Measurements from ENCODE around the gene USB1.

Gene USB1

DNA sequence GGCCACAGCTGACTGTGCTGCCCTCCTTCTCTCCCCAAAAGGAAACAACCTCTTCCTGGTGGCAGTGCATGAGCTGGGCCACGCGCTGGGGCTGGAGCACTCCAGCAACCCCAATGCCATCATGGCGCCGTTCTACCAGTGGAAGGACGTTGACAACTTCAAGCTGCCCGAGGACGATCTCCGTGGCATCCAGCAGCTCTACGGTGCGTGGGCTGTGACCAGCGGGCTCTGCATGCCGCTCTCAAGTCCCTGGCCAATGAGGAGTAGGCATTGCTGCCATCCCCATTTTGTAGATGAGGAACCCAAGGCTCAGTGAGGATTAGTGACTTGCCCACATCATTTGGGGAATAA, 39.3 kb downstream of the USB1 start:
- ChIA-PET POLR2A (no interaction called here), CTCF (interaction anchor here (0.8 kb wide), 1 partner anchor 42 kb away, joined by 5 read pairs; no protein-coding TSS in a partner anchor)
- H3K9me3 ChIP-seq (ENCODE audit: control insufficient read depth, insufficient read depth, low read depth, low read length), result no peaks in the 10 kb centered on the region
- H3K4me3 ChIP-seq (ENCODE audit: low read depth, low read length), result no peak overlapping the region
- peaks cover 0 to 48% of the 10 kb centered on the region in 2 experiments; a peak in 1 of 3 replicates for H3K36me3 ChIP-seq (ENCODE audit: control insufficient read depth in 2 of 2, insufficient read depth in 1 of 2, low read length in 2 of 2)
- no peaks in the 10 kb centered on the region for H3K4me1 ChIP-seq (ENCODE audit: control insufficient read depth, insufficient read depth, low read length)
- no peak overlapping the region for H3K27ac ChIP-seq (ENCODE audit: extremely low read depth, low read depth, low read length)
- no peak for TF ChIP-seq ZNF175 (tag by site-specific recombination; IDR thresholded peaks at IDR 0.05)
- no peak for TF ChIP-seq ZBTB17 (tag by site-specific recombination; IDR thresholded peaks at IDR 0.05)
- TF ChIP-seq, protein P1, sequence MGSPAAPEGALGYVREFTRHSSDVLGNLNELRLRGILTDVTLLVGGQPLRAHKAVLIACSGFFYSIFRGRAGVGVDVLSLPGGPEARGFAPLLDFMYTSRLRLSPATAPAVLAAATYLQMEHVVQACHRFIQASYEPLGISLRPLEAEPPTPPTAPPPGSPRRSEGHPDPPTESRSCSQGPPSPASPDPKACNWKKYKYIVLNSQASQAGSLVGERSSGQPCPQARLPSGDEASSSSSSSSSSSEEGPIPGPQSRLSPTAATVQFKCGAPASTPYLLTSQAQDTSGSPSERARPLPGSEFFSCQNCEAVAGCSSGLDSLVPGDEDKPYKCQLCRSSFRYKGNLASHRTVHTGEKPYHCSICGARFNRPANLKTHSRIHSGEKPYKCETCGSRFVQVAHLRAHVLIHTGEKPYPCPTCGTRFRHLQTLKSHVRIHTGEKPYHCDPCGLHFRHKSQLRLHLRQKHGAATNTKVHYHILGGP (tag by site-specific recombination; IDR thresholded peaks at IDR 0.05), result no peak
- TF ChIP-seq ZNF654 (tag by site-specific recombination; IDR thresholded peaks at IDR 0.05; ENCODE audit: low read depth), result no peak
- no peak for TF ChIP-seq TCF7L2 (IDR thresholded peaks at IDR 0.05; ENCODE audit: borderline replicate concordance, low read depth, low read length)
- TF ChIP-seq OSR2 (tag by site-specific recombination; IDR thresholded peaks at IDR 0.05), result no peak
- no peak for TF ChIP-seq ZNF704 (tag by site-specific recombination; IDR thresholded peaks at IDR 0.05)
- TF ChIP-seq ZNF837 (tag by site-specific recombination; IDR thresholded peaks at IDR 0.05), result no peak

DNA sequence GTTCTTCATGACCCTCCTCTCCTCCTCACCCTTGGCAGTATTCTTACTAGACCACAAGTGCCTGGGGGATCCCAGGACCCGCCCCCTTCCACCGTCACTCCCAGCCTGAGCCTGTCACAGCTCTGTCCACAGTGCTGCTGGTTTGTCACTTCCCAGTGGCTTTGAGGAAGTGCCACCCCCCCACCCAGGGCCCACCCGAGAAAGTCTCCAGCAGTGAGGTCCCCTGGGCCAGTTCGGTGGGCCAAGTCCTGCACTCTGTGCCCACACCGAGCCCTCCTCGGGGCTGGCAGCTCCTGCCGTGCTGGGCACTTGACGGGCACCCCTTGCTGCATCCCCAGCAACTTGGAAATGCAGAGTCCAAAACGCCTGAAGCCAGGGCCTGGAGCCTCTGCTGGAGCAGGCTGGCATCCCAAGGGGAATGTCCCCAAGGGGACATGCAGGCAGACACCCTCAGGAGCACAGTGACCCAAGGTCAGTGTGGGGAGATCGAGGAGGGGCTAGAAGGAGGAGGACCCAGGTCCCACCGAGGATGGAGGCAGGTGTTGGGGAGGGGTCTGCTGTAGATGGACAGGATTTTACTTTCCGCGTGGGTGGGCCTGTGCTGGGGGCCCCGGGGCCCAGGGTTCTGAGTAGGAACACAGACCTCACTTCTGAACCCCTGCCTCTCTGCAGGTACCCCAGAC, 39.9 kb downstream of the USB1 start:
- H3K36me3 ChIP-seq (ENCODE audit: control insufficient read depth in 2 of 2, insufficient read depth in 1 of 2, low read length in 2 of 2), result peaks cover 0 to 48% of the 10 kb centered on the region in 2 experiments; a peak in 1 of 3 replicates
- POLR2A ChIA-PET, result no interaction called here
- TF ChIP-seq ZNF561 (tag by site-specific recombination; IDR thresholded peaks at IDR 0.05; ENCODE audit: borderline replicate concordance) (no peak), GFI1B (tag by site-specific recombination; IDR thresholded peaks at IDR 0.05) (no peak), GLI2 (tag by site-specific recombination; IDR thresholded peaks at IDR 0.05; ENCODE audit: borderline replicate concordance, low read depth) (no peak), IKZF3 (tag by site-specific recombination; IDR thresholded peaks at IDR 0.05) (no peak), ZBTB49 (tag by site-specific recombination; IDR thresholded peaks at IDR 0.05; ENCODE audit: low read depth) (no peak), OSR2 (tag by site-specific recombination; IDR thresholded peaks at IDR 0.05) (no peak), ZNF274 (IDR thresholded peaks at IDR 0.05; ENCODE audit: low read length) (no peak), ZNF274 (tag by site-specific recombination; IDR thresholded peaks at IDR 0.05; ENCODE audit: borderline replicate concordance) (no peak), ZFHX2 (tag by site-specific recombination; conservative IDR thresholded peaks at IDR 0.05) (no peak), ZNF24 (tag by site-specific recombination; IDR thresholded peaks at IDR 0.05) (no peak), ZNF76 (tag by site-specific recombination; IDR thresholded peaks at IDR 0.05; ENCODE audit: borderline replicate concordance, low read depth) (no peak), ZBTB26 (tag by site-specific recombination; optimal IDR thresholded peaks at IDR 0.05) (no peak), FEZF1 (tag by site-specific recombination; IDR thresholded peaks at IDR 0.05) (no peak)
- TF ChIP-seq, protein P2, sequence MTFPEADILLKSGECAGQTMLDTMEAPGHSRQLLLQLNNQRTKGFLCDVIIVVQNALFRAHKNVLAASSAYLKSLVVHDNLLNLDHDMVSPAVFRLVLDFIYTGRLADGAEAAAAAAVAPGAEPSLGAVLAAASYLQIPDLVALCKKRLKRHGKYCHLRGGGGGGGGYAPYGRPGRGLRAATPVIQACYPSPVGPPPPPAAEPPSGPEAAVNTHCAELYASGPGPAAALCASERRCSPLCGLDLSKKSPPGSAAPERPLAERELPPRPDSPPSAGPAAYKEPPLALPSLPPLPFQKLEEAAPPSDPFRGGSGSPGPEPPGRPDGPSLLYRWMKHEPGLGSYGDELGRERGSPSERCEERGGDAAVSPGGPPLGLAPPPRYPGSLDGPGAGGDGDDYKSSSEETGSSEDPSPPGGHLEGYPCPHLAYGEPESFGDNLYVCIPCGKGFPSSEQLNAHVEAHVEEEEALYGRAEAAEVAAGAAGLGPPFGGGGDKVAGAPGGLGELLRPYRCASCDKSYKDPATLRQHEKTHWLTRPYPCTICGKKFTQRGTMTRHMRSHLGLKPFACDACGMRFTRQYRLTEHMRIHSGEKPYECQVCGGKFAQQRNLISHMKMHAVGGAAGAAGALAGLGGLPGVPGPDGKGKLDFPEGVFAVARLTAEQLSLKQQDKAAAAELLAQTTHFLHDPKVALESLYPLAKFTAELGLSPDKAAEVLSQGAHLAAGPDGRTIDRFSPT (tag by site-specific recombination; IDR thresholded peaks at IDR 0.05), result no peak
- TF ChIP-seq, protein P3, sequence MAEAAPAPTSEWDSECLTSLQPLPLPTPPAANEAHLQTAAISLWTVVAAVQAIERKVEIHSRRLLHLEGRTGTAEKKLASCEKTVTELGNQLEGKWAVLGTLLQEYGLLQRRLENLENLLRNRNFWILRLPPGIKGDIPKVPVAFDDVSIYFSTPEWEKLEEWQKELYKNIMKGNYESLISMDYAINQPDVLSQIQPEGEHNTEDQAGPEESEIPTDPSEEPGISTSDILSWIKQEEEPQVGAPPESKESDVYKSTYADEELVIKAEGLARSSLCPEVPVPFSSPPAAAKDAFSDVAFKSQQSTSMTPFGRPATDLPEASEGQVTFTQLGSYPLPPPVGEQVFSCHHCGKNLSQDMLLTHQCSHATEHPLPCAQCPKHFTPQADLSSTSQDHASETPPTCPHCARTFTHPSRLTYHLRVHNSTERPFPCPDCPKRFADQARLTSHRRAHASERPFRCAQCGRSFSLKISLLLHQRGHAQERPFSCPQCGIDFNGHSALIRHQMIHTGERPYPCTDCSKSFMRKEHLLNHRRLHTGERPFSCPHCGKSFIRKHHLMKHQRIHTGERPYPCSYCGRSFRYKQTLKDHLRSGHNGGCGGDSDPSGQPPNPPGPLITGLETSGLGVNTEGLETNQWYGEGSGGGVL (tag by site-specific recombination; IDR thresholded peaks at IDR 0.05), result no peak

More for the DNA sequence above, 39.9 kb downstream of the USB1 start:
- H3K27ac ChIP-seq (ENCODE audit: extremely low read depth, low read depth, low read length), result no peak overlapping the region
- H3K9me3 ChIP-seq (ENCODE audit: control insufficient read depth, insufficient read depth, low read depth, low read length), result no peaks in the 10 kb centered on the region
- no peaks in the 10 kb centered on the region for H3K4me1 ChIP-seq (ENCODE audit: control insufficient read depth, insufficient read depth, low read length)
- CTCF ChIA-PET, result interaction anchor here (0.8 kb wide), 1 partner anchor 43 kb away, joined by 5 read pairs; no protein-coding TSS in a partner anchor
- H3K4me3 ChIP-seq (ENCODE audit: low read depth, low read length), result no peak overlapping the region

All from HEK293 (cell line).